ENCODE results near the gene TK1.
"Not testable (repeated sequence)": the region's sequence is repeated elsewhere in the genome, so short reads cannot be mapped to it uniquely, and the experiment has no call there.

Gene TK1

GRCh38 chr17:78154903-78155811 is 31.7 kb downstream of the TK1 start:
- no peak for DNase-seq (ENCODE audit: low read depth in 2 of 2, low spot score in 1 of 2)

DNA sequence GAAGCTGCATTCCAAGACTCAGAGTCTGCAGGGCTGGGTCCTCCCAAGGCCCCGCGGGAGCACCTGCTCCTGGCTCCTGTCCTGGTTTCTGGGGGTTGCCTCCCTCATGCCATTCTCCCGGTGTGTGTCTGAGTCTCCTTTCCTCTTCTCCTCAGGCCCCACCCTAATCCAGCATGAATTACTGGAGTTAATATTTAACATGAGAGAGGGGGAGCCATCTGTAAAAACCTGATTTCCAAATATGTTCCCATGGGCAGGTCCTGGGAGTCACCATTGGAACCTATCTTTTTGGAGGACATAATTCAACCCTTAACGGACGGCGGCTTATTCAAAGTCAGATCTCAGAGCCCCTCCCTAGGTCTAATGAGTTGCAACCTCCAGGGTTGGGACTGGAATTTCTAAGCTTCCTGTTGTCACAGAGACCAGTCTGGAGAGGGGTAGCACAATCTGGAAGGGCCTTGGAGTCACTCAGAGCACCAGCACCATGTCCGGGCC is 35.3 kb downstream of the TK1 start:
- no peak for DNase-seq (ENCODE audit: low read depth in 2 of 2, low spot score in 1 of 2)

DNA sequence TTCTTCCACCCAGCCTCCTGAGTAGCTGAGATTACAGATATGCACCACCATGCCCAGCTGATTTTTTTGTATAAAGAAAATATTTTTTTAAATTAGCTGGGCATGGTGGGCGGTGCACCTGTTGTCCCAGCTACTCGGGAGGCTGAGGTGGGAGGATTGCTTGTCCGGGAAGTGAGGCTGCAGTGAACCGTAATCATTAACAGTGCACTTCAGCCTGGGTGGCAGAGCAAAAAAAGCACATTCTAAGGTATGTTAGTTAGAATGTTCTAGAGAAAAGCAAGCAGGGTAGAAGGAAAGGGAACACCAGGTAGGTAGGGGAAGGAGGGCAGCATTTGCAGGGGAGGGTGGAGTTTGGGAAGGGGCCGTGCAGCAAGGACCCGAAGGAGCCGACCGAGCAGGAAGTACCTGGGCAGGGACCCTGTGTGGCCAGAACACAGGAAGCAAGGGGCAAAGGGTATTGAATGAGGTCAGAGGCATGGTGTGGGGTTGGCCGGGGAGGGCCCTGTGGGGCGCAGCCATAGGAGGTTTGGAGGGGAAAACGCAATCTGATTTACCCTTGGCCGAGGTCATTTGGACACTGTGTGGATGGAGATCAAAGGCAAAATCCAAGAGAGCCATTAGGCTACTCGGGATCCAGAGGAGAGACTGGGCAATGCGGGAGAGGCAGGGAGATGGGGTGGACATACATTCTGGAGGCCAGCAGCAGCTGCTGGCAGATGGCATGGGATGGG is 38.4 kb downstream of the TK1 start:
- DNase-seq (ENCODE audit: low read depth in 2 of 2, low spot score in 1 of 2): no peak

DNA sequence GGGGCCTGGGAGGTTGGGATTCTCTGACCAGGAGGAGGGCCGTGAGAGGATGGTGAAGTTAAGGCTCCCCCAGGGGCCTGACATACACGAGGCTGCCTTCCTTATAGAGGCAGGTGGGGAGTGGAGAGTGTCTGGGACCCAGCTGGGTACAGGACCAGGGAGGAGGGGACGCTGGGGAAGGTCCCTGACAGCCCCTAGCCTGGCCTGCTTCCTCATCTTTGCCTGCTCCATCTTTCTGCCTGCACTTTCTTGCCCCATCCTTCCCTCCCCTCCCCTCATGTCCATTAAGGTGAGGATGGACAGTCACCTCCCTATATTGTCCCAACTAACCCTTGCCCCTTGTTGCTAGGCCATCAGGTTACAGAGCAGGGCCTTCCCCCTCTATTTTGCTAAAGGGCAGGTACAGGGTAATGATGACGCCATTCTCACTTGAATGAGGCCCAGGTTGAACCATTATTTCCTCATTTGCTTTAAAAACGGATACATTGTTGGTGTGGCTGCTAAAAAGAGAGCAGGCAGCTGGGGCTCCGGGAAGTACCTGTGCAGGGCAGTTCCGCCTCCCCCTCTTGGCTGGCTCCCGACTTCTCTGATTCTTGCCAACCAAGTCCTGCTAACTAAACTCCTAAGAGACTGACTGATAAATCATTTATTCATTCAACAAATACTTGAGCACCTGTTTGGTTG is 39.4 kb downstream of the TK1 start:
- DNase-seq (ENCODE audit: low read depth in 2 of 2, low spot score in 1 of 2): no peak

DNA sequence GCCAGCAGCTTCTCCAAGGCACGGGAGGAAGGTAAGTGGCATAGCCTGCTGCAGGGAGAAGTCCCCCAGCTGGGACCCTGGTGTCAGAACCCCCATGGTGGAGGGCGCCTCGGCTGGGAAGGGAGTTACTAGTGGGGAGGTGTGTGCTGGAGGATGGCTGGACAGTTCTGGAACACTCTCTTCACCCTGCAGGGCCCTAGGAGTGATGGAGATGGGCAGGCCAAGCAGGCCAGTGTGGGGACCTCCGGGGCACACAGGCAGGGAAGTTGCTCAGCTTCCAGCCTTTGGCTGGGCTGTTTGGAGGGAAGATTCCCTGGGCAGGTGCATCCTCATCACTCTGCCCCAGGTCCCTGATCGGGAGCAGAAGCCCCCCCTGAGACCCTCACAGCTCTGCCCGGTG is 40.0 kb downstream of the TK1 start:
- no peak for DNase-seq (ENCODE audit: low read depth in 2 of 2, low spot score in 1 of 2)

DNA sequence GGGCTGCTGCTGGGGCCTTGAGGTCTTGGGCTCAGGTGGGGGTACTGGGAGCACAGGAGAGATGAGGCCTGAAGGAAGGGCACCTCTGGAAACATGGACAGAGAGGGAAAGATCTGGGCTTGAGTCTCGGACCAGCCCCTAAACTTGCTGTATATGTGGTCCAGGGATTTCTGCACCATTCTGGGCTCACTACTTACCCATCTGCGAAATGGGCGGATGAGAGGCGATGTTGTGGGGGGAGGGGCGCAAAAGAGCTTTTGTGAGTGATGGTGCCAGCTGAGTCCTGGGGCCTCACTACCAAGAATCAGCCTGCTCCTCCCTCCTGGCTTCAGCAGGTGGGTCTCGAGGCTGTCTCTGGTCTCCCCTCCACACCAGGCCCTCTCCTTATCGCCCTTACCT is 40.4 kb downstream of the TK1 start:
- no peak for DNase-seq (ENCODE audit: low read depth in 2 of 2, low spot score in 1 of 2)

GRCh38 chr17:78144736-78145641 is 41.9 kb downstream of the TK1 start:
- DNase-seq (ENCODE audit: low read depth in 2 of 2, low spot score in 1 of 2): no peak

DNA sequence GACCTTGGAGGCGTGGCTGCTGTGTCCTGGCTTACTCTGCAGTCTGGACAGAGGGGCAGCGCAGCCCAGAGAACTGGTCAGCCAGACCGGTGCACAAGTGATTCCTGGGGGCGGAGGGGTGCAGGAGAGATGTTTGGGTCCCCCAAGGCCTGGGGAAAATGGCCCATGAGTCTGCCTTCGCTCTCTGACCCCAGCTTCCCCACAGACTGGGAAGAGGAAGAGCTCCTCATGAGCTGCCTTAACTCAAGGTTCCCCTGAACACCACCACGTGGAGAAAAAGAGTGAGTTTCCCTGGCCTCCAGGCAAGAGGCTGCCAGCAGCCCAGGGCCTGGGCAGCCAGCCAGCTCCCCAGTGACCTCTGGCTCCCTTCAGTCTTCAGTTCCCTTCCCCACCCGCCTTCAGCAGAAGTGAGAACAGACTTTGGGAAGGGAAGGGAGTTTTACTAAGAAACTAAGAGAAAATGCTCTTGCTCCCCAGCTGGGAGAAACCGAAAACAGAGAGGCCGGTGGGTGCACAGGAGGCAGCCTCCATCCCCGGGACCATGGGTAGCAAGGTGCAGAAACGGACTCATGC is 42.6 kb downstream of the TK1 start:
- no peak for DNase-seq (ENCODE audit: low read depth in 2 of 2, low spot score in 1 of 2)

DNA sequence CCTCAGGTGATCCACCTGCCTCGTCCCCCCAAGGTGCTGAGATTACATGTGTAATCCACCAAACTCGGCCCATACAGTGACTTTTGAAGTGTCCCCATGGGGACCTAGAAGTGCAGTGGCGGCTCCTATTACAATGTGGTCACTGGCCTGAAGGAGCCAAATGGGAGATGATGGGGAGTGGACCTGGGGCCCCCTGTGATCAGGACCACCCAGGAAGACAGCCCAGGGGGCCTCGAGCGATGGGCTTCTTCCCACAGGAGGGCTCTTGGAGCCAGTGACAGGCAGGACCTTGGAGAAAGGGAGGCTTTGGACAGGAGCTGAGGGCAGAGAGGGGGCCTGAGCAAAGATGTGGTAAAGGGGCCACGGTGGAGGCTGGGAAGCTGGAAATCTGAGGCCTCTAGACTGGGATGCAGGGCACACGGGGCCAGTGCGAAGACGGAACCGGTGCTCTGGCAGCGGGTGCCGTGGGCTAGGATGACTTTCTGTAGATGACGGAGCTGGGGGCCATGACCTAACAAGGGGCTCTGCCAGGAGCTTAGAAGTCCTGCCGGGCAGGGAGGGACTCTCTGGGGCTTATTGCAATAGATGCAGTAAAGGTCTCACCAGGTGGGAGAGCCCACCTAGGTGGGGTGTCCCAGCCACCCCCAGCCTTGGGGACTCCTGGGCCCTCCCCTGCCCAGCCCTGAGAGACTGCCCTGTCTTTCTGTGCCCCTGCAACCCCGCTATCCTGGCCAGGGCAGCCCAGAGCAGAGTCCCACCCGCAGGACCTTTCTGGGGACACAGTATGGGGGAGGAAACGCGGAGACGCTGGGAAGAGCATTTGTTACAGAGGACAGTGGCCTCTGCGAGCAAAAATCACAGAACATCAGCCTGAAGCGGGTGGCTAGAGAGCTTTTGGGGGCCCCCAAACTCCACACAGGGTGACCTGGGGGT is 43.4 kb downstream of the TK1 start:
- DNase-seq (ENCODE audit: low read depth in 2 of 2, low spot score in 1 of 2): no peak

DNA sequence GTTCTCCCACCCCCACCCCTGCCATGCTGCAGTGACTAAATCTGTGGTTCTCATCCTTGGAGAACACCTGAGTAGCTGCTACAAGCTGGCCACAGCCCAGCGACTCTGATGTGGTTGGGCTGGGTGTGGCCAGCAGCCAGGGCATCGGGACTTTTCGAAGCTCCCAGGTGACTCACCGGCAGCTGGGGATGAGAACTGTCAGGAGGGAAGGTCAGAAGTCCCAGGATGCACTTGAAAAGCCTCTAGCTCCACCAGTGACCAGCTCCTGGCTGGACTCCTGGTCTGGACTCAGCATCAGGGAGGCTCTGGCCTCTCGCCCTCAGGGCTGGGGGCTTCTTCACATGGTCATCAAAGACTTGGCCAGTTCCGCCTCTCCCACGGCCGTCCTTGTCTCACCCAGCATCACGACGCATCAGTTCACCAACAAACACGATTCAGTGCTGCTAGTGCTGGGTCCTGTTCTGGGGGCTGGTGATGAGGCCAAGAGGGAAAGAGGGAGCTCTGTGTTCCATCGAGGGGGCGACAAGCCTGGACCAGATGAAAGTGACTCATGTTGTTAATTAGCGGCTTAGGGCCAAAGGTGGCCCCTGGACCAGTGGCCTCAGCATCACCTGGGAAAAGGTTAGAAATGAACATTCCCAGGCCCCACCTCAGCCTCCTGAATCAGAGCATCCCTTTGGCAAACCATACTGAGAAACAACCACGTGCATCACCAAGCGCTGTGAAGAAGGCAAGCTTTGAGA is 44.6 kb downstream of the TK1 start:
- DNase-seq (ENCODE audit: low read depth in 2 of 2, low spot score in 1 of 2): no peak

GRCh38 chr17:78141437-78142118 is 45.3 kb downstream of the TK1 start:
- DNase-seq (ENCODE audit: low read depth in 2 of 2, low spot score in 1 of 2): no peak

GRCh38 chr17:78140169-78141051 is 46.4 kb downstream of the TK1 start:
- peak; percentile 82 for DNase-seq (ENCODE audit: low read depth in 2 of 2, low spot score in 1 of 2)

DNA sequence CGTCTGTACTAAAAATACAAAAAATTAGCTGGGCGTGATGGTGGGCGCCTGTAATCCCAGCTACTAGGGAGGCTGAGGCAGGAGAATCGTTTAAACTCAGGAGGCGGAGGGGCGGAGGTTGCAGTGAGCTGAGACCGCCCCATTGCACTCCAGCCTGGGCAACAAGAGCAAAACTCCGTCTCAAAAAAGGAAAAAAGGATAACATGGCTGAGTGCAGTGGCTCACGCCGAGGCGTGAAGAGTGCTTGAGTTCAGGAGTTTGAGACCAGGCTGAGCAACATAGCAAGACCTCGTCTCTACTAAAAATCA is 47.0 kb downstream of the TK1 start:
- not testable (repeated sequence) for DNase-seq (ENCODE audit: low read depth in 2 of 2, low spot score in 1 of 2)

- no peak for DNase-seq (ENCODE audit: low read depth in 2 of 2, low spot score in 1 of 2)
Measured at GRCh38 chr17:78138204-78139060, 48.4 kb downstream of the TK1 start.

GRCh38 chr17:78137392-78138203 is 49.3 kb downstream of the TK1 start:
- DNase-seq (ENCODE audit: low read depth in 2 of 2, low spot score in 1 of 2): no peak

Measured in stimulated activated CD8-positive, alpha-beta memory T cell treated with anti-CD3 and anti-CD28 coated beads, Interleukin-4, amount 100 ng/mL, for 4 hours (primary cell).